Fibroblast of lung (primary cell): ENCODE results near the gene PLLP. TPM values are rescaled to one million over a fixed set of nuclear protein-coding genes. Genes with fewer than 3 reads are reported as not detected.
A peak's percentile ranks its signal among the peaks of the same experiment; 100 is the strongest.

Source experiments
- DNase-seq, 2 donors: peaks; one replicate each; pipeline versions ENCODE4 v3.0.0 to v3.0.0-alpha.2; 2010; ENCODE audit warnings: low read depth in 2 of 2
- H2AFZ ChIP-seq: 2 replicates; pipeline ENCODE4 v1.5.1; 2012; ENCODE audit warnings: low read length, control low read depth, inconsistent platforms
- H3K27ac ChIP-seq: 2 replicates; pipeline ENCODE4 v1.5.1; 2011; ENCODE audit warnings: low read length, control low read depth; ENCODE audit not compliant: insufficient read depth
- H3K27me3 ChIP-seq: 2 replicates; pipeline ENCODE4 v1.5.1; 2011; ENCODE audit warnings: mild to moderate bottlenecking, low read length; ENCODE audit not compliant: control insufficient read depth, insufficient read depth
- H3K36me3 ChIP-seq: 2 replicates; pipeline ENCODE4 v1.5.1; 2011; ENCODE audit warnings: low read length; ENCODE audit not compliant: control insufficient read depth, insufficient read depth
- H3K4me1 ChIP-seq: 2 replicates; pipeline ENCODE4 v1.5.1; 2011; ENCODE audit warnings: low read length; ENCODE audit not compliant: control insufficient read depth, insufficient read depth; ENCODE audit errors: extremely low read depth
- H3K4me2 ChIP-seq: 2 replicates; pipeline ENCODE4 v1.5.1; 2011; ENCODE audit warnings: low read length, control low read depth; ENCODE audit not compliant: insufficient read depth; ENCODE audit errors: extremely low read depth
- H3K4me3 ChIP-seq, 4 experiments: fragments of 200-600 bp in 1 of 4; sonication (generic) in 1 of 4; replicated peaks in 1 of 4; 2 replicates each; pipeline ENCODE4 v1.5.1; 2011 to 2016; ENCODE audit warnings: low read length in 4 of 4, low read depth in 3 of 4, mild to moderate bottlenecking in 3 of 4, control low read depth in 2 of 4, inconsistent platforms in 1 of 4, mixed read lengths in 1 of 4; ENCODE audit not compliant: insufficient read depth in 1 of 4; ENCODE audit errors: control extremely low read depth in 1 of 4
- H3K79me2 ChIP-seq: 2 replicates; pipeline ENCODE4 v1.5.1; 2012; ENCODE audit warnings: mild to moderate bottlenecking, low read length, inconsistent platforms; ENCODE audit not compliant: control insufficient read depth, insufficient read depth
- H3K9ac ChIP-seq: 2 replicates; pipeline ENCODE4 v1.5.1; 2011; ENCODE audit warnings: mild to moderate bottlenecking, low read length, control low read depth; ENCODE audit not compliant: insufficient read depth
- H3K9me3 ChIP-seq: 2 replicates; pipeline ENCODE4 v1.5.1; 2012; ENCODE audit warnings: low read depth, low read length; ENCODE audit not compliant: control insufficient read depth, insufficient read depth
- H4K20me1 ChIP-seq: 2 replicates; pipeline ENCODE4 v1.5.1; 2011; ENCODE audit warnings: low read length; ENCODE audit not compliant: control insufficient read depth, insufficient read depth; ENCODE audit errors: extremely low read depth
- EZH2 ChIP-seq: IDR thresholded peaks from 2 replicates; pipeline ENCODE4 v1.5.1; 2012; ENCODE audit warnings: low read length, control low read depth, mild to moderate bottlenecking; ENCODE audit errors: missing control alignments
- polyA plus RNA-seq, 2 donors: library from polyadenylated mRNA; depleted of rRNA in 1 of 2; stranded (reverse) in 1 of 2; unstranded in 1 of 2; fragments of >200 nt; gene quantifications; 2 replicates each; pipeline ENCODE4 v1.2.1, GENCODE V29; 2011 to 2012; ENCODE audit warnings: missing spikeins in 1 of 2
- total RNA-seq: library from RNA; depleted of rRNA; stranded (reverse); fragments of >200 nt; gene quantifications from 2 replicates; pipeline ENCODE4 v1.2.1, GENCODE V29; 2014
- TF ChIP-seq, protein P1 (sequence below), 2 donors: IDR thresholded peaks in 1 of 2; conservative IDR thresholded peaks in 1 of 2; 1 replicate in 1 of 2; 2 replicates in 1 of 2; pipeline ENCODE4 v1.5.1; 2011 to 2012; ENCODE audit warnings: low read length in 2 of 2, control low read depth in 1 of 2, inconsistent platforms in 1 of 2, low read depth in 1 of 2, mild to moderate bottlenecking in 1 of 2

PLLP gene
- total and polyA plus RNA-seq, 2 donors (not counting 1 experiment from before 2014, with no cell fraction given): 0.05 TPM; not detected in 1

DNA sequence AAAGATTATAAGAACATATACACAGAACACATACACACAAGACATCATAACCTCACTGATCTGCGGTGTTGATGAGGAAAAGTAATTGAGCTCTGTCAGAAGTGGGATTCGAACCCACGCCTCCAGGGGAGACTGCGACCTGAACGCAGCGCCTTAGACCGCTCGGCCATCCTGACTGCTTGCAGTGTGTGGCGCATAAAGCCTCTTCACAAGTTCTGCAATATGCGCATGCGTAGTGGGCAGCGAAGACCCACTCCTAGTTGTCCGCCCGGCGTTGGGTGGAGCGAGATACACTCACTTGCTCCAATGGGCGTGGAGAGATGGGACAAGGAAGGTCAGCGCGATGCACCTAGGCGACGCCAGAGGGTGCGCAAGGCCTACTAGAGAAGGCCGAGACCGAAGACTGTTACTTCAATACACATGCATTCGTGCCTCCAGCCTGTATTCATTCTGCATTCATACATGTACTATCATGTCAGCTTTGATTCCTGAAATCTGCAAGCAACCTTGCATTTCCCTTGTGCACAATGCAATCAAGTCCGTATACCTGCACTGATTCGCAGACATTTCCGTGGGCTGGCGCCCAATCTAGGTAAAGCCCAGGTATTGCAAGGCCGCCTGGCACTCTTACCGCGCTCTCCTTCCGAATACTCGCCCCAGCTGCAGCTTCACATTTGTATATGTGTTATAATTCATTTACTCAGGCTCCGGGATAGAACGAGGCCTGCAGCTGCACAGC is 16.1 kb upstream of the PLLP start:
- H3K79me2 ChIP-seq: no peaks in the 10 kb centered on the region
- TF ChIP-seq EZH2: no peak
- TF ChIP-seq, protein P1, sequence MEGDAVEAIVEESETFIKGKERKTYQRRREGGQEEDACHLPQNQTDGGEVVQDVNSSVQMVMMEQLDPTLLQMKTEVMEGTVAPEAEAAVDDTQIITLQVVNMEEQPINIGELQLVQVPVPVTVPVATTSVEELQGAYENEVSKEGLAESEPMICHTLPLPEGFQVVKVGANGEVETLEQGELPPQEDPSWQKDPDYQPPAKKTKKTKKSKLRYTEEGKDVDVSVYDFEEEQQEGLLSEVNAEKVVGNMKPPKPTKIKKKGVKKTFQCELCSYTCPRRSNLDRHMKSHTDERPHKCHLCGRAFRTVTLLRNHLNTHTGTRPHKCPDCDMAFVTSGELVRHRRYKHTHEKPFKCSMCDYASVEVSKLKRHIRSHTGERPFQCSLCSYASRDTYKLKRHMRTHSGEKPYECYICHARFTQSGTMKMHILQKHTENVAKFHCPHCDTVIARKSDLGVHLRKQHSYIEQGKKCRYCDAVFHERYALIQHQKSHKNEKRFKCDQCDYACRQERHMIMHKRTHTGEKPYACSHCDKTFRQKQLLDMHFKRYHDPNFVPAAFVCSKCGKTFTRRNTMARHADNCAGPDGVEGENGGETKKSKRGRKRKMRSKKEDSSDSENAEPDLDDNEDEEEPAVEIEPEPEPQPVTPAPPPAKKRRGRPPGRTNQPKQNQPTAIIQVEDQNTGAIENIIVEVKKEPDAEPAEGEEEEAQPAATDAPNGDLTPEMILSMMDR (conservative IDR thresholded peaks at IDR 0.05 in 1 of 2, IDR thresholded peaks at IDR 0.05 in 1 of 2; ENCODE audit: low read depth in 1 of 2, low read length in 2 of 2): peak; percentile 90 to 94
- DNase-seq: peak; percentile 95 to 99
- peaks cover 2% of the 10 kb centered on the region for H3K27me3 ChIP-seq
- H3K9ac ChIP-seq: no peak overlapping the region
- H2AFZ ChIP-seq: no peak overlapping the region
- H3K9me3 ChIP-seq: no peaks in the 10 kb centered on the region
- H3K27ac ChIP-seq: peak overlapping the region; percentile 68
- no peaks in the 10 kb centered on the region for H4K20me1 ChIP-seq
- H3K4me1 ChIP-seq: peaks cover 2% of the 10 kb centered on the region
- H3K4me3 ChIP-seq: peak overlapping the region in 3 of 4 experiments; percentile 26 to 76 (median 61)
- no peaks in the 10 kb centered on the region for H3K36me3 ChIP-seq
- H3K4me2 ChIP-seq: peak overlapping the region; percentile 44

DNA sequence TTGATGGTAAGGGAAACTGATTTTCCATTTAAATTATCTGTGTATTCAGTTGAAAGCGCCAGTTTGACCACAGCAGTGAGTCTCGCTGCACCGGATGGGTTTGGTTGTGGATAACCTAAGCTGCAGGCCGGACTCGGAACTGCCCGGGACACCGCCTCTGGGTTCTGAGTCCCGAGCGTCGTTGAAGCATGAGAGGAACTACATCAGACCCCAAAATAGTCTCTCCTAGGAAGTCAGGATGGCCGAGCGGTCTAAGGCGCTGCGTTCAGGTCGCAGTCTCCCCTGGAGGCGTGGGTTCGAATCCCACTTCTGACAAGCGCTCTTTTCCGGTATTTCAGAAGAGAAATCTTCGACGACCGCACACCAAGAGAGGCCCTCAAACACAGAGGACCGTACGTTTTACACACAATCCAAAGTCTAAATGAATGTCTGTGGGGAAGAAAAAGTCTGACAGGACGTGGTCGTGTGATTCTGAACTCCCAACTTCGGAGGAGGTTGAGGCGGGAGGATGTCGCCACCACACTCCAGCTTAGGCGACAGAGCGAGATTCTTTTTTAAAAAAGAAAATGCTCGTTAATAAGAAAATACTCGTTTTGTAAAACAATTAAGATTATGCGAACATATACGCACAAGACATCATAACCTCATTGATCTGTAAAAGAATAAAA is 15.4 kb upstream of the PLLP start:
- Histone ChIP-seq H3K4me1 (peaks cover 2% of the 10 kb centered on the region), H3K27ac (peak overlapping the region; percentile 68), H3K4me2 (peak overlapping the region; percentile 39), H3K4me3 (peak overlapping the region; percentile 39 to 76 (median 52)), H3K9ac (no peak overlapping the region), H4K20me1 (no peaks in the 10 kb centered on the region), H3K36me3 (no peaks in the 10 kb centered on the region), H3K27me3 (peaks cover 2% of the 10 kb centered on the region), H2AFZ (peak overlapping the region; percentile 47), H3K79me2 (no peaks in the 10 kb centered on the region), H3K9me3 (no peaks in the 10 kb centered on the region)
- no peak for TF ChIP-seq EZH2
- TF ChIP-seq, protein P1 (conservative IDR thresholded peaks at IDR 0.05 in 1 of 2, IDR thresholded peaks at IDR 0.05 in 1 of 2; ENCODE audit: low read depth in 1 of 2, low read length in 2 of 2): no peak
- DNase-seq: peak; percentile 93 to 98

DNA sequence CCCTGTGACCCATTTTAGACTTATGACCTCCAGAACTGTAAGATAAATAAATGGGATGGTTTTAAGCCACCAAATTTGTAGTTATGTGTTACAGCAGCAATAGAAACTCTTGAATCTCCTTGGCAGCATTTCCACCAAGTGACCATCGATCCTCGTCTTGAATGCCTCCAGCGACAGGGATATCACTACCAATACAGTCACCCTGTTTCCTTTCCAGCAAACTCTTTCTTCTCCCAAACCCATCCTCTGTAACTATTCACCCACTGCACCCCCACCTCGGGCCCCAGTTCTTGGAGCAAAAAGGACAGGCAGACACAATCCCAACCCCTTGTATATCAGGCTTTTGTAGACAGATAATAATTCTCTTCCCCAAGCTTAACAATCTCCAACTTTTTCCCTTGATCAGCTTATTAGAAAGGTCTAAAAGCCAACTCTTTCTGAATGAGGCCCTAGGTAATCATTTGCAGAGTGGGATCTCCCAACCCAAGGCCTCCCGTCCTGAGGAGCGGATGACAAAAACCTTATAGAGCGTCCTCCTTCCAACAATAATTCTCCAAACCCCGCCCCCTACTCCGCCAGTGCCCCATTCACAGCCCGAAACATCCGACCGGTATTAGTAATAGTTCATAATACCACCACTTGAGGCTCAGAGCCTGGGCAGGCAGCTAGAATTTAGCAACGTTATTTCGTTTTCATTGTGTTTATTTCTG is 14.7 kb upstream of the PLLP start:
- H3K4me3 ChIP-seq: peak overlapping the region; percentile 39 to 76 (median 52)
- no peak for DNase-seq
- H3K9ac ChIP-seq: no peak overlapping the region
- no peaks in the 10 kb centered on the region for H3K36me3 ChIP-seq
- H3K4me1 ChIP-seq: peaks cover 2% of the 10 kb centered on the region
- H2AFZ ChIP-seq: peak overlapping the region; percentile 47
- peak overlapping the region; percentile 68 for H3K27ac ChIP-seq
- no peaks in the 10 kb centered on the region for H3K9me3 ChIP-seq
- H3K4me2 ChIP-seq: peak overlapping the region; percentile 30
- no peaks in the 10 kb centered on the region for H4K20me1 ChIP-seq
- no peaks in the 10 kb centered on the region for H3K79me2 ChIP-seq
- peaks cover 2% of the 10 kb centered on the region for H3K27me3 ChIP-seq
- TF ChIP-seq, protein P1 (conservative IDR thresholded peaks at IDR 0.05 in 1 of 2, IDR thresholded peaks at IDR 0.05 in 1 of 2; ENCODE audit: low read depth in 1 of 2, low read length in 2 of 2): peak in 1 of 2 donors; percentile 30
- TF ChIP-seq EZH2: no peak
